Esophagus squamous epithelium (tissue), 4 donors: ENCODE data around the gene ZDHHC17.

Experiments used
- POLR2A ChIP-seq, 4 donors: fragments of 450-650 bp; IDR thresholded peaks; one replicate each; pipeline ENCODE4 v1.6.1; 2017; ENCODE audit warnings: antibody characterized with exemption in 4 of 4, mild to moderate bottlenecking in 4 of 4, moderate library complexity in 3 of 4
- TF ChIP-seq, protein P1 (sequence below), 6 experiments: fragments of 450-650 bp in 4 of 6; fragments of 200-600 bp in 2 of 6; sonication (generic) in 2 of 6; IDR thresholded peaks; one replicate each; pipeline ENCODE4 v1.5.1; 2016 to 2019; ENCODE audit warnings: antibody characterized with exemption in 6 of 6, mild to moderate bottlenecking in 4 of 6, moderate library complexity in 4 of 6

DNA sequence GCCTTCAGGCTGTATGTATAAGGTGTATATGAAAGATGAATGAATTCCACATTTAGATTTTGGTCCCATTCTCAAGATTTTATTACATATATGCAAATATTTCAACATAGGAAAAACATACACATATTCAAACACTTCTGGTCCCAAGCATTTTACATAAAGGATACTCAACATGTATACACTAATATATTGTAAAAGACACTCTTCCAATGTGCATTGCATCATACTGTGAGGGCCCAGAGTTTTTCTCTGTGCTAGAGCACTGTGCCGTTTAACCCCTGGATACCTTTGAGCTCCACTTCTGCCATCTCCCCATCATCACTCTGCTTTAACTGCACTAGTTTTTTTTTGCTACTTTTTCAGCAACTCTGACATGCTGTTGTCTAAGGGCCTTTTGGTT lies 48.1 kb downstream of the ZDHHC17 start:
- TF ChIP-seq, protein P1, sequence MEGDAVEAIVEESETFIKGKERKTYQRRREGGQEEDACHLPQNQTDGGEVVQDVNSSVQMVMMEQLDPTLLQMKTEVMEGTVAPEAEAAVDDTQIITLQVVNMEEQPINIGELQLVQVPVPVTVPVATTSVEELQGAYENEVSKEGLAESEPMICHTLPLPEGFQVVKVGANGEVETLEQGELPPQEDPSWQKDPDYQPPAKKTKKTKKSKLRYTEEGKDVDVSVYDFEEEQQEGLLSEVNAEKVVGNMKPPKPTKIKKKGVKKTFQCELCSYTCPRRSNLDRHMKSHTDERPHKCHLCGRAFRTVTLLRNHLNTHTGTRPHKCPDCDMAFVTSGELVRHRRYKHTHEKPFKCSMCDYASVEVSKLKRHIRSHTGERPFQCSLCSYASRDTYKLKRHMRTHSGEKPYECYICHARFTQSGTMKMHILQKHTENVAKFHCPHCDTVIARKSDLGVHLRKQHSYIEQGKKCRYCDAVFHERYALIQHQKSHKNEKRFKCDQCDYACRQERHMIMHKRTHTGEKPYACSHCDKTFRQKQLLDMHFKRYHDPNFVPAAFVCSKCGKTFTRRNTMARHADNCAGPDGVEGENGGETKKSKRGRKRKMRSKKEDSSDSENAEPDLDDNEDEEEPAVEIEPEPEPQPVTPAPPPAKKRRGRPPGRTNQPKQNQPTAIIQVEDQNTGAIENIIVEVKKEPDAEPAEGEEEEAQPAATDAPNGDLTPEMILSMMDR (IDR thresholded peaks at IDR 0.05), result no peak
- no peak for TF ChIP-seq POLR2A (IDR thresholded peaks at IDR 0.05)
